Measurements from ENCODE around the gene B4GALT3. TPM values are rescaled to one million over a fixed set of nuclear protein-coding genes. Genes with fewer than 3 reads are reported as not detected.

The B4GALT3 gene
- total and polyA plus RNA-seq, 9 of the 15 experiments (the other 6 are each of a cell fraction or from before 2014, with no cell fraction given): 31.2 to 103 (median 46.1) TPM

DNA sequence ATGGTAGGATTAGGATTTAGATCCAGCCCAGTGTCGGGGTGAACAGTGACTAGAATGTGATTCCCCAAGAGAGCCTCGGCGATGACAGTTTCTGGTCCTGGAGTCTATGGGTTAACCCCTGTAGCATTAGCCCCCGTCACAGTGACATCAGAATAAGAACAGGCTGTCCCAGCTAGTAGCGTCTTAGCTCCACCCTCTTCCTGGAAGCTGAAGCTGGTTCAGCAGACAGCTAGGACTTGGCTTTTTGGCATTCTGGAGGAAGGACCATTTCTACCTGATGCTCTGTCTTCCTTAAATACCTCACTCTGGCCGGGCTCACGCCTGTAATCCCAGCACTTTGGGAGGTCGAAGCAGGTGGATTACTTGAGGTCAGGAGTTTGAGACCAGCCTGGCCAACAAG, 29.9 kb upstream of the B4GALT3 start (continued):
- TF ChIP-seq, protein P1, sequence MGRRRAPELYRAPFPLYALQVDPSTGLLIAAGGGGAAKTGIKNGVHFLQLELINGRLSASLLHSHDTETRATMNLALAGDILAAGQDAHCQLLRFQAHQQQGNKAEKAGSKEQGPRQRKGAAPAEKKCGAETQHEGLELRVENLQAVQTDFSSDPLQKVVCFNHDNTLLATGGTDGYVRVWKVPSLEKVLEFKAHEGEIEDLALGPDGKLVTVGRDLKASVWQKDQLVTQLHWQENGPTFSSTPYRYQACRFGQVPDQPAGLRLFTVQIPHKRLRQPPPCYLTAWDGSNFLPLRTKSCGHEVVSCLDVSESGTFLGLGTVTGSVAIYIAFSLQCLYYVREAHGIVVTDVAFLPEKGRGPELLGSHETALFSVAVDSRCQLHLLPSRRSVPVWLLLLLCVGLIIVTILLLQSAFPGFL (CRISPR knock-in tag; IDR thresholded peaks at IDR 0.05): no peak
- TF ChIP-seq ZNF174 (CRISPR knock-in tag; IDR thresholded peaks at IDR 0.05) (no peak), PHF8 (IDR thresholded peaks at IDR 0.05; ENCODE audit: borderline replicate concordance, low read length) (no peak), KHSRP (IDR thresholded peaks at IDR 0.05) (no peak), PHF20 (IDR thresholded peaks at IDR 0.05; ENCODE audit: partially characterized antibody) (no peak), ZEB2 (IDR thresholded peaks at IDR 0.05) (no peak)

DNA sequence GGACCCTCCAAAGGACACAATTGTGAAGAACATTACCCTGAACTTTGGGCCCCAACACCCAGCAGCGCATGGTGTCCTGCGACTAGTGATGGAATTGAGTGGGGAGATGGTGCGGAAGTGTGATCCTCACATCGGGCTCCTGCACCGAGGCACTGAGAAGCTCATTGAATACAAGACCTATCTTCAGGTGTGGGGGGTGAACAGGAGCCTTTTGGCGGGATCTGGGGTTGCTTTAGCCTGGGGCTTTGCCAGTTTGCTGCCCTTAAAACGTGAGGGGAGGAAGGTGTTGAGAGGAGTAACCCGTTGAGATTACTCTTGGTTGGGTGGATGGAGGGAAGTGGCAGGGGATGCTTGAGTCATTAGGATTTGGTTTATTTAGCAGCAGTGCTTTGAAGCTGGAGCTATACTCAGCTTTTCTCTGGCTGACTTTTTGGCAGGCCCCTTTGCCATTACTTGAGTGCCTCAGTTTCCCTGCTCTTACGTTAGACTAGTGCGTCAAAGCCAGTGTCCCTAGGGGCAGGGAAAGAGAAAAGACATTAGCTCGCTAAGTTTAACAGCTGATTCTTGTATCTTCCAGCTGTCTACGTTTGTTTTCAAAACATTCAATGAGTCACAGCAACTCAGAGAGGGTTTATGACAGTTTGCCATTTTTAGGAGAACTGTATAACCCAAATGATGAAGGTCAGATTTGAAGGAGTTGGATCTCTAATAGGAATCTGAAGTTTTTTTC, 29.3 kb upstream of the B4GALT3 start:
- H3K9me3 ChIP-seq (replicated peaks; ENCODE audit: control insufficient read depth, insufficient read depth, low read depth, low read length): no peaks in the 10 kb centered on the region
- ATAC-seq: no peak
- WGBS (ENCODE audit: insufficient coverage, low coverage, missing lambda C conversion rate): 84% methylated on average over 12 of the region's 12 CpGs
- no peak overlapping the region for H3K27ac ChIP-seq (ENCODE audit: extremely low read depth, low read depth, low read length)
- H3K27me3 ChIP-seq (ENCODE audit: control insufficient read depth in 2 of 2, insufficient read depth in 2 of 2, low read length in 2 of 2): no peaks in the 10 kb centered on the region
- peaks cover 75% of the 10 kb centered on the region for H3K36me3 ChIP-seq (ENCODE audit: control insufficient read depth, insufficient read depth, low read length)
- H3K4me2 ChIP-seq (ENCODE audit: insufficient read depth, low read length): no peak overlapping the region
- BruUV-seq (replicated peaks): no TSS peak
- peaks cover 27% of the 10 kb centered on the region for H3K79me2 ChIP-seq (ENCODE audit: control insufficient read depth, insufficient read depth, low read length)
- H3K4me1 ChIP-seq (replicated peaks in 1 of 2; ENCODE audit: control insufficient read depth in 2 of 2, insufficient read depth in 2 of 2, low read length in 2 of 2): peaks cover 13 to 21% of the 10 kb centered on the region in 2 experiments
- intact Hi-C loops (cut with micrococcal nuclease) (no loop called here), in situ Hi-C loops (cut with MboI) (no loop called here)
- POLR2A ChIA-PET: no interaction called here
- H3K4me3 ChIP-seq: no peak overlapping the region
- FAIRE-seq: no peak
- CTCF ChIA-PET (ENCODE audit: low intra/inter-chr PET ratio): no interaction called here
- H3K9ac ChIP-seq (ENCODE audit: insufficient read depth in 1 of 2, low read depth in 2 of 2, low read length in 2 of 2): no peak overlapping the region
- DNase-seq (ENCODE audit: extremely low read depth in 1 of 4, low spot score in 3 of 4): no peak
- H4K20me1 ChIP-seq (replicated peaks; ENCODE audit: control insufficient read depth, insufficient read depth, low read length): 0 out of 2 replicates have a peak, but pooled peaks cover 8% of the 10 kb centered on the region
- peaks cover 3% of the 10 kb centered on the region for H3K9me1 ChIP-seq (ENCODE audit: control insufficient read depth, insufficient read depth, low read length)
- no peak overlapping the region for H2AFZ ChIP-seq (ENCODE audit: low read depth, low read length)
- TF ChIP-seq NFIX (CRISPR knock-in tag; IDR thresholded peaks at IDR 0.05; ENCODE audit: low read depth) (no peak), SMARCE1 (IDR thresholded peaks at IDR 0.05) (no peak), MAZ (CRISPR knock-in tag; conservative IDR thresholded peaks at IDR 0.05 in 1 of 2, IDR thresholded peaks at IDR 0.05 in 1 of 2) (no peak), POLR2AphosphoS5 (IDR thresholded peaks at IDR 0.05; ENCODE audit: control insufficient read depth, insufficient read depth, low read depth, low read length) (no peak), ZBTB2 (IDR thresholded peaks at IDR 0.05) (no peak), RBFOX2 (IDR thresholded peaks at IDR 0.05; ENCODE audit: low read depth, low read length) (no peak), CCAR2 (IDR thresholded peaks at IDR 0.05; ENCODE audit: low read depth, low read length) (no peak), HDAC8 (tag; IDR thresholded peaks at IDR 0.05) (no peak), HDAC2 (IDR thresholded peaks at IDR 0.05) (no peak), MEF2D (tag; conservative IDR thresholded peaks at IDR 0.05; ENCODE audit: low read depth) (no peak)
- TF ChIP-seq, protein P2, sequence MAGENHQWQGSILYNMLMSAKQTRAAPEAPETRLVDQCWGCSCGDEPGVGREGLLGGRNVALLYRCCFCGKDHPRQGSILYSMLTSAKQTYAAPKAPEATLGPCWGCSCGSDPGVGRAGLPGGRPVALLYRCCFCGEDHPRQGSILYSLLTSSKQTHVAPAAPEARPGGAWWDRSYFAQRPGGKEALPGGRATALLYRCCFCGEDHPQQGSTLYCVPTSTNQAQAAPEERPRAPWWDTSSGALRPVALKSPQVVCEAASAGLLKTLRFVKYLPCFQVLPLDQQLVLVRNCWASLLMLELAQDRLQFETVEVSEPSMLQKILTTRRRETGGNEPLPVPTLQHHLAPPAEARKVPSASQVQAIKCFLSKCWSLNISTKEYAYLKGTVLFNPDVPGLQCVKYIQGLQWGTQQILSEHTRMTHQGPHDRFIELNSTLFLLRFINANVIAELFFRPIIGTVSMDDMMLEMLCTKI (IDR thresholded peaks at IDR 0.05; ENCODE audit: partially characterized antibody): no peak
- TF ChIP-seq, protein P3, sequence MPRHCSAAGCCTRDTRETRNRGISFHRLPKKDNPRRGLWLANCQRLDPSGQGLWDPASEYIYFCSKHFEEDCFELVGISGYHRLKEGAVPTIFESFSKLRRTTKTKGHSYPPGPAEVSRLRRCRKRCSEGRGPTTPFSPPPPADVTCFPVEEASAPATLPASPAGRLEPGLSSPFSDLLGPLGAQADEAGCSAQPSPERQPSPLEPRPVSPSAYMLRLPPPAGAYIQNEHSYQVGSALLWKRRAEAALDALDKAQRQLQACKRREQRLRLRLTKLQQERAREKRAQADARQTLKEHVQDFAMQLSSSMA (CRISPR knock-in tag; IDR thresholded peaks at IDR 0.05): no peak

Measured in K562 (cell line).